Stimulated activated CD8-positive, alpha-beta memory T cell treated with anti-CD3 and anti-CD28 coated beads, Interleukin-12 subunit alpha, Interleukin-12 subunit beta, amount 100 ng/mL, for 1 hour (primary cell): ENCODE measurements around the gene TM9SF3.
A peak's percentile ranks its signal among the peaks of the same experiment; 100 is the strongest.
"Not testable (repeated sequence)": the region's sequence is repeated elsewhere in the genome, so short reads cannot be mapped to it uniquely, and the experiment has no call there.

Experiments used
- DNase-seq: peaks from one replicate; pipeline ENCODE4 v3.0.0-alpha.2; 2020; ENCODE audit warnings: low read depth

Gene TM9SF3

DNA sequence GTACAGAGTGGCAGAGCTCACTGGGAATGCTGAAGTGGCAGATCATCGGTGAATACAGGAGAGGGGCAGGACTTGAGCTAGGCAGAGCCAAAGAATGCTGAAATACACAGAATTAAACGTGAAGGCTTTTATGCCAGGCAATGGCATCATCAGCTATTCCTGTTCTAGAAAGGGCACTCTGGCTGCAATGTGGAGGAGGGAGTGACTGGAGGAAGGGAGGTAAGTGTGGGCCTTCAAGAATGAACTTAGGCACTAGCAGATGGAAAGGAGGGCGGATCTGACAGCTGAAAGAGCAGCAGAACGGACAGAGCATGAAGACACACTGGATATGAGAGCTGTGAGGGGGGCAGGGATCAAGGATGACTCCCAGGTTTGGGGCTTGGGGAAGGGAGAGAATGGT lies 12.0 kb upstream of the TM9SF3 start:
- no peak for DNase-seq

GRCh38 chr10:96596422-96597407 lies 9.9 kb upstream of the TM9SF3 start:
- DNase-seq: no peak

DNA sequence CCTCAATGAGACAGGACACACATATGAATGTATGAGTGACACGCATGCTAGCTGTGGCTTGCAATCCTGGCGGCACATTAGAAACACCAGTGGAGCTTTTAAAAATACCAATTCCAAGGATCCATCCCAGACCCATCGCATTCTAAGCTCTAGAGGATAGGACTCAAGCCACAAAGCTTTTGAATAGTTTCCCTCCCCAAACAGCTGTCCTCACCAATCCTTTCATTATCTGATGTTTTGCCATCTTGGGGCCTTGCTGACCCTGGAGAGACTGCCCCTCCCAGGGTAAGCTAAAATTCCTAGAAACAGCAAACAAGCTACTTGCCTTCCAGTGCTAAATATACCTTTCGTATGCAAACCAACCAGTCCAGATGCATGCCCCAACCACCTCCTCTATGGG lies 8.9 kb upstream of the TM9SF3 start:
- no peak for DNase-seq

DNA sequence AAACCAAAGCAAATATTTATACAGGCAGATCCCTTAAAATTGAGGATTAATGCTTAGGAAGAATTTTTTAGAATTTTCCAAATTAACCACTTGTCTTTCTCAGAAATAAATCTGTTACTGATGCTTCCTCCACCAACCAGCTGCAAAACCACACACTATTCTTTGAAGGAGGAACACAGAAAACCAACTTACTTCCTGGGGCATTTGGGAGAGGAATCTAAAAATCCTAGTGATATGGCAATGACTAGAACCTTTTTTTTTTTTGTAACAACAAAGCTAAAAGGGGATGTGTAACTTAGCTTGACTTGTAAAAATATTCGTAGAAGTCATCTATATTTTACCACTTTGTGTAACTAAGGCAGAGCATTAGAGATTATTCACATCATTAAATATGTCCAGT lies 5.1 kb upstream of the TM9SF3 start:
- no peak for DNase-seq

GRCh38 chr10:96588616-96589419 lies 2.0 kb upstream of the TM9SF3 start:
- DNase-seq: no peak

- no peak for DNase-seq
These were observed 1.3 kb upstream of the TM9SF3 start for GRCh38 chr10:96588060-96588554.

DNA sequence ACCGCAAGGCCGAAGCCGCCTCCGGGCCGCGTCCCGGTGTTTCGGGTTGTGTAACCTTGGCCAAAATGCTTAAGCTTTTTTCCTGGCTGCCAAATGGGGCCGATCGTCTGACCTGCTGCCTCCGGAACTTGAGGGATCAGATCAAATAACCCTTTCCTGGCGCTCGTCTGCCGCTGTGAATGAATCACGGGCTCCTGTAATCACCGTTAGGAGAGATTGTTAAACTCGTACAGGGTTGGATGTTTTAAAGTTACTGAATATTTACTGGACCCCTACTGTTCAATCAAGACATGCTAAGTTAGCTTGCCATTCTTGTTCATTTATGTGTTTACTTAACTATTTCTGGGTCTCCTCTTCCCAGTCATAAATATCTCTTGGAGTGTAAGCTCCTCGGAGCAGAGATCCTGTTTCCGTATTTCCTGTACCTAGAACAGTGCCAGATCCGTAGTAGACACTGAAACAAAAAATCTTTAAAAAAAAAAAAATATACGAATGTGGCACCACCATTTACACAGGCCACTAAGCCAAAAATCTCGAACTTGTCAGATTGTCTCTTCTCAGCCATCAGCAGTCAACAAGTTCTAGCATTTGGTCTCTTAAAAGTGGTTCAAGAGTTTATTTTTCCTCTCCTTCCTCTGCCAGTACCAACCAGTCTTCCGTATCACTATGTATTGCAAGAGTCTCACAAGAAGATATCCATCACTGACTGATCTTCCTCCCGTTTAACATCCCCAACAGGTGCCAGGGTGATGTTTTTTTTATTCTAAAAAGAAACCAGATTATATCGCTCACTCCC lies 650 bp upstream of the TM9SF3 start:
- DNase-seq: peak; percentile 37

GRCh38 chr10:96585736-96586418 lies 935 bp downstream of the TM9SF3 start:
- DNase-seq: no peak

DNA sequence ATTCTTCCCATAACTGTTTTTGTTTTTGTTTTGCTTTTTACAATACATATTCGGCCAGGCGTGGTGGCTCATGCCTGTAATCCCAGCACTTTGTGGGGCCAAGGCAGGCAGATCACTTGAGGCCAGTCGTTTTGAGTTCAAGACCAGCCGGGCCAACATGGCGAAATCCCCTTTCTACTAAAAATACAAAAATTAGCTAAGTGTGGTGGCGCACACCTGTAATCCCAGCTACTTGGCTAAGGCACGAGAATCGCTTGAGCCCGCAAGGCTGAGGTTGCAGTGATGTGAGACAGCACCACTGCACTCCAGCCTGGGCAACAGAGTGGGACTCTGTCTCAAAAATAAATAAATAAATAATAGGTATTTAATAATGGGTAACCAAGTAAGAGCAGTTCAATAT lies 2.3 kb downstream of the TM9SF3 start:
- no peak for DNase-seq

DNA sequence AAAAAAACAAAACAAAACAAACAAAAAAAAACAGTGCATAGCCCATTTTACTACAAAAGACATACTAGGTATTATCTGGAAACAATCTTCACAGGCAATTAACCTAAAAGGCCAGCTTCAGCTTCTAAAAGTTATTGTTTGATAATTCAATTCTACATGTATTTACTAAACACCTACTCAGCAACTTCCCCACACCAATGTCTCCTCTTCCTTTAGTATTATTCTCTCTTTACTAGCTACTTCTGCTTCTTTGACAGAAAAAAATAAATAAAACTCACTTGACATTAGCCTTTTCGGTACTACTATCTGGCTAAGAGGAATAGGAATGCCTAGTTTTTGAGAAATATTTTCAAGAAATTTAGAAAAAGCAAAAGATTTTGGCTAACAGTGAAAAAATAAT lies 2.8 kb downstream of the TM9SF3 start:
- no peak for DNase-seq

DNA sequence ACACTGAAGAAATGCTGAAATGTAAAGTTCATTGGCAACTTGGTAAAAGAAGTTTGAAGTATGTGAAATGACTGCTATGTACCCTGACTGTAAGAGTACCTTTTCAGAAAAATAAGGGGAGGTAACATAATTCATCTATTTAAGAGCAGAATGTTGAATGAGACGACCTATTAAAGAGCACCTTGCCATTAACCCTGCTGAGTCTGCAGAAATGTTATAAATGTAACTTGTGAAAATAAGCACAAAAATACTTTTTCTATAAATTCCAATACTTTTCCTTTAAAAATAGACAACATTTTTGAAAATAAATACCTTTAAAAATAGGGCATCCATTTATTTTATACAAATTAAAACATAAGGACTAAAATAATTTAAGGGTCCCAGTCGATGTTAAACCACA lies 7.7 kb downstream of the TM9SF3 start:
- no peak for DNase-seq

DNA sequence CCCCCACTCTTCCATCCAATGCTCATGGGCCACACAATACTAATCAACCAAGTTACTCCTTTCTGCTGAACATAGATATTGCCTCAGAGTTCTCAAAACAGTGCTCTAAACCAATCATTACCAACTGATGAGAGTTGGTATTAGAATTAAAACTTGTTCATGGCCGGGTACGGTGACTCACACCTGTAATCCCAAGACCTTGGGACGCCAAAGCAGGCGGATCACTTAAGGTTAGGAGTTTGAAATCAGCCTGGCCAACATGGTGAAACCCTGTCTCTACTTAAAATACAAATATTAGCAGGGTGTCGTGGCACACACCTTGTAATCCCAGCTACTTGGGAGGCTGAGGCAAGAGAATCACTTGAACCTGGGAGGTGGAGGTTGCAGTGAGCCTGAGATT lies 8.2 kb downstream of the TM9SF3 start:
- no peak for DNase-seq

GRCh38 chr10:96578022-96578421 lies 8.8 kb downstream of the TM9SF3 start:
- DNase-seq: no peak

- DNase-seq: no peak
These were observed 9.7 kb downstream of the TM9SF3 start for GRCh38 chr10:96577069-96577468.

GRCh38 chr10:96576277-96576980 lies 10.4 kb downstream of the TM9SF3 start:
- DNase-seq: no peak

DNA sequence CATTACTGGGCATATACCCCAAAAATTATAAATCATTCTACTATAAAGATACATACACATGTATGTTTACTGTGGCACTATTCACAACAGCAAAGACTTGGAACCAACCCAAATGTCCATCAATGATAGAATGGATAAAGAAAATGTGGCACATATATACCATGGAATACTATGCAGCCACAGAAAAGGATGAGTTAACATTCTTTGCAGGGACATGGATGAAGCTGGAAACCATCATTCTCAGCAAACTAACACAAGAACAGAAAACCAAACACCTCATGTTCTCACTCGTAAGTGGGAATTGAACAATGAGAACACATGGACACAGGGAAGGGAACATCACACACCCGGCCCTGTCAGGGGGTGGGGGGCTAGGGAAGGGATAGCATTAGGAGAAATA lies 12.2 kb downstream of the TM9SF3 start:
- DNase-seq: not testable (repeated sequence)

DNA sequence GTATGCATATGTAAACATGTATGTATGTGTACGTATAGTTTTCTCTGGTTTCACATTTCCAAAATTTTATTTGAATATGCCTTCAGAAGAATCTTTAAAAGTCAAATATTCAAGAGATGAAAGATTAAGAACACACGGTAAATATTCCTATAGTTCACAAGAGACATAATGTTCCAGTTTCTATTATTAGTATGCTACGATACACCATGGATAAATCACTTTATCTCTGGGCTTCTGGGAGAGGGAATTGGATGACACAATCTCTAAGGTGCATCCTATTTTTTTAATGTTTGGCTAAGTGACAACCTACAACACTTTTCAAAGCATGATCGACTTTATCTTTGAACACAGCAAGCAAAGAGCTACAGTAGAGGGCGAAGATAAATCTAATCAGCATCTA lies 13.8 kb downstream of the TM9SF3 start:
- no peak for DNase-seq

- no peak for DNase-seq
These were observed 15.5 kb downstream of the TM9SF3 start for GRCh38 chr10:96570983-96571964.

- DNase-seq: no peak
These were observed 16.3 kb downstream of the TM9SF3 start for GRCh38 chr10:96570511-96570910.

DNA sequence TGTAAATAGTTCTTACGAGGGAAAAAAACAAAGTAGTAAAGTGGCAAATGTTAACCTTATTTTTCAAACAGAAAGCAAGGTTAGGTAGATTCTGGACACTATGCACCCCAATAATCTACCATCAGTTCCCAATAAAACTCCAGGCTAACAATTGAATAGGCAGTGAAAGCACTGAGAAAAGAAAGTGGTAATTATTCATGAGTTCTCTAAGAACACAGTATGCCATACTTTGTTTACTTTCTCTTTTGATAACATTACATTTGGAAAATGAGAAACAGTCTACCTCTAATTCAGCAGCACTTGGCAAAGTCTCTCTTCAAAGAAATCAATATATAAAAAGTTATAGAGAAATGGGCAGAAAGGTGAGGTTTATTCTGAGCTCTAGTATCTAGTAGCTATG lies 18.4 kb downstream of the TM9SF3 start:
- no peak for DNase-seq
